Cortex of kidney (tissue), 1 donor: ENCODE measurements around the gene GRK6.

ENCODE experiments used
- DNase-seq: peaks from one replicate; lab custom pipeline; 2025; lab: John Stamatoyannopoulos, UW

The GRK6 gene

DNA sequence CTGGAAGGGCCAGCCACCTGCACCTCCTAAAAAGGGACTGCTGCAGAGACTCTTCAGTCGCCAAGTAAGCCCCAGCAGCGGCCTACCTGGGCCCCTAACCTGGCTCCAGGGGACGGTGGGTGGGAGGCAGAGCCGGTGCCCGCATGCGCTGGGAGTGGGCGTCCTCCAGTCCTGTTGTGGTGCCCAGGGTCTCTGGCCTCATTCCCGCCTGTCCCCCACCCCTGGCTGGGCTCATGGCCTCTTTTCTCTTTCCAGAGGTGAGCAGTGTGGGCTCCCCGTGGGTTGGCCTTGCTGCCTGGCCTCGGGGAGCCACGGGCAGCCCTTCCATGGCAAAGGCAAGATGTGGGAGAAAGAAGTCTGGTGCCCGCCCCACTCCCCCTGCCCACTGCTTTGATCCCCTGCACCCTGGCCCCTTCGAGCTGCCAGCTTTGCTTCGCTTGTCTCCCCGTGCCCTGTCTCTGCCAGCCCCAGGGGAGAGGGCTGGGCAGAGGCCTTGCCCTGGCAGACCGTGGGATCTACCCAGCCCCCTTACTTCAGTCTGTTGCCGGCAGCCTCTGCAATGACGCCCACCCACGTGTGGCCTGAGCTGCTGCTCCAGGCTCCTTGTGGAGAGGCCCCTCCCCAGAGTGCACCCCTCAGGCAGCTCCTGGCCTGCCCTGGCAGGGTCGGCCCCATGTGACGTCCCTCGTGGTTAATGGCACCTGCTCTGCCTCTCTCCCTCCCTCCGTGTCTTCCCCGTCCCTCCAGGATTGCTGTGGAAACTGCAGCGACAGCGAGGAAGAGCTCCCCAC is 14.7 kb downstream of the GRK6 start:
- DNase-seq = no peak

- no peak for DNase-seq
Measured at GRCh38 chr5:177442066-177442826, 15.8 kb downstream of the GRK6 start.

GRCh38 chr5:177443144-177443983 is 16.9 kb downstream of the GRK6 start:
- no peak for DNase-seq

- no peak for DNase-seq
Measured at GRCh38 chr5:177444106-177445051, 17.9 kb downstream of the GRK6 start.

DNA sequence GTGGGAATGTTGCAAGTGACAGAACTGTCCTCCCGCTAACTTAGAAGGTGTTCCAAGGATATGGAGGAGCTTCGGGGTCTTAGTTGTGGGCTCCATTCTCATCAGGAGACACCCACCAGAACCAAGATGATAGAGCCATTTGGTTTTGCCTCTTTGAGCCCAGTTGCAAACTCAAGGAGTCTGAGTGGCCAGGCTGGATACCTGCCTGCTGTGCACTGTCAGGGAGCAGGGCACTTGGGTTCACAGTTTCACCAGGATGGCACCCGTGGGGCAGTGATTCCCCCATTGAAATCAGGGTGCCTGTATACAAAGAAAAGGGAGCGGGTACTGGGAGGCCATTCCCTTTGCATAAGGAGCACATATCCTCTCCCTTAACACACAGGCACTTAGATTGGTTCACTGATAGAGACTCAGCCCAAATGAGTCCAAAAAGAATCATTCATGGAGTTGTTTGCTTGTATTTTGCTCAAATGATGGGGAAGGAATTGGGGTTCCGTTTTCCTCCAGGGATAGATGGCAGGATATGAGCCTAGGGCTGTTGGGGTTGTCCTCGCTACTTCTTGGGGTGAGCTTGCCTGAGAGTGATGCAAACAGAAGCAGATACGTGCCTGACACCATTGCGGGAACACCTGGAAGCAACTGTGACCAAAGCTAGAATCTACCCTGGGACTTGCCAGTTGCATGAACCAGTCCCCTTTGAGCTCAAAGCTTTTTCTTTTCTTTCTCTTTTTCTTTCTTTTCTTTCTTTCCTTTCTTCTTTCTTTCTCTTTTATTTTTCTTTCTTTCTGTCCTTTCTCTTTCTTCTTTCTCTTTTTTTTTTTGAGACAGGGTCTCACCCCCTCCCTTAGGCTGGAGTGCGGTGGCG is 18.8 kb downstream of the GRK6 start:
- DNase-seq = no peak

GRCh38 chr5:177445917-177446199 is 19.4 kb downstream of the GRK6 start:
- DNase-seq = no peak

DNA sequence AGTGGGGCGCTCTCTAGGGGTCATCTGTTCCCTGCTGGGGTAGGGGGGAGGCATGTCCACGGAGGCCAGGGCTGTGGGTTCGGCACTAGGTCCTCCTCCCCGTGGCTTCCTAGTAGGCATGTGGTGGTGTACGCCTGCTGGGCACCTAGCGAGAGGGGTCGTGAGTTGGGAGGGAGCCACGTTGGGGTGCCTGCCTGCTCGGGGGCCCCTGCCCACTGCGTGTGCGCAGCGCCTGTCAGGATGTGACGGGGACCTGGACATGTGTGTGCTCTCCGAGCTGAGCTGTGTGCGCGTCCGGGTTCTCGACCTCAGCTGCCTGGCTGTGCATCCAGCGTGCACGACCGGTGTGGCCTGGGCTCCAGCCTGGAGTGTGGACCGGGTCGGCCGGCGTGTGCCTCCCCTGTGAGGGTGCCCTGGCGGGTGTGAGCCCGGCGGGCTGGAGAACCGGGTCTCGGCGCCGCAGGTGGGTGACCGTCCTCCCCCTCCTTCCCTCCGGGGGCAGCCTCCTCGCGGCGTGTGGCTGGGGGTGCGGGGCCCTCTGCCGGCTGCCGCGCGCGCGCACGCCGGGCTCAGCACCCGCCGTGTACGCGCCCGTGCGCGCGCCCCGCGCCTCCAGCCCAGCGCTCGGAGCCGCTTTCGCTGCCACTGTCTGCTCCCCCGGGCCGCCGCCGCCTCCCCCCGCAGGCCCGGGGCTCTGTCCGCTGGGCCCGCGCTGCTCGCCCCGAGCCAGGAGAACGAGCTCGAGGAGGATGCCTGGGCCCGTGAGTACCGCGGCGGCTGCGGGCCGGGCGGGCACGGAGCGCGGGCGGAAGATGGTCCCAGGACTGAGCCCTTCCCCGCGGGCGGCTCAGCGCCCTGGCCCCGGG is 20.0 kb downstream of the GRK6 start, which contains the start of gene PRR7:
Gene PRR7, plus strand, starts transcription at position 615 of the 866 bp plus-strand sequence. CDS start 8,254 bp downstream, outside the sequence.
- no peak for DNase-seq

- no peak for DNase-seq
Measured at GRCh38 chr5:177447066-177447610, 20.7 kb downstream of the GRK6 start.

DNA sequence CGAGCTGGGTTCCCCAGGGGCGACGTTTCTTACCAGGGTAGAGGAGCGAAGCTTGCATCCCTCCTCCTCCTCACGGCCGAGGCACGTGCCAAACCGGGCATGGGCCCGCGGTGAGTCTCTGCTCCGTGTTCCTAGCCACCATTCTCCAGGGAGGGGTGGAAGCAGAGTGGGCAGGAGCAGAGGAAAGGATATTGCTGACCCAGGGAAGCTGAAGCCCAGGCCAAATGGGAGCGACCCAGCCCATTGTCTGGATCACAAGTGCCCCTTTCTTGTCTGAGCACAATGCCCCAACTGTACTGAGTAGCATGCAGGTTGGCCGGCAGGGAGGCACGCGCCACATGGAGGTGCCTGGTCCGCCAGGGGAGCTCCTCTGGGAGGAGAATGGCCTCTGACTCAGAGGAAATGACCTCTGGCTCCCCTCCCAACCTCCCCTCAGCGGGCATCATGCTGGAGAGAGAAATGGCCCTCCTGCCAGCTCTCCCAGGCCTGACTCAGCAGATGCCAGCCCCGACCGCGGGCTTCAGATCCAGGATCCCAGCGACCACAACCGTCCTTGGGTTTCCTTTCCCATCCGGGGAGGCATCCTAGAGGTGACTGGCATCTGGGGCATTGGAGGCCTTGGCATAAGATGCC is 21.3 kb downstream of the GRK6 start:
- DNase-seq = no peak

DNA sequence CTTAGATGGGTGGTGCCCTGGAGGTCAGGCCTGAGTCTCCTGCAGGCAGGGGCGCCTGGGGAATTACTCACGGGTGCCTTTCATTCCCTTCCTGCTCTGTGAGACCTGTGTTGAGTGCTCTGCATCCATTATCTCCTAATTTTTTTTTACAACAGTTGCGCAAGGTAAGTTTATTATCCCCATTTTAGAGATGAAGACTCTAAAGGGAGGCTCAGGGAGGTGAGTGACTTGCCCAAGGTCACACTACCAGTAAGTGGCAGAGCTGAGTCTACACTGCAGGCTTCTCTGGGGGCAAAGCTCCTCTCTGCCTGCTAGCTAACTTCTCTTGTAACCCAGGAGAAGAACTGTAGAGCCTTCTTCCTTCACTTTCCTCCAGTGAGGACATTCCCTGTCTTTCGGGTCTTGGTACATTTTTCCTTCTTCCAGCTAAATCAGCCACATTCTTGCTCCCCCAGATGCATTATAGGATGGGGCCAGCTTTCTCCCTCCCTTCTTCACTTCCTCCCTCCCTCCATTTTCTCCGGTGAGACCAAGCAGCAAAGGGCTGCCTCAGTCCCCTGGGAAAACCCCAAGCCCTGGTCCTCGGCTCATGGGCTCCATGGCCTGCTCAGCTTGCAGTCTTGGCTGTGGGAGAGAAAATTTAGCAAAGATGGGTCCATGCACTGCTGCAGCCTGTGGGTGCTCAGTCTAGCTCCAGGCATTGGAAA is 21.9 kb downstream of the GRK6 start:
- no peak for DNase-seq

- no peak for DNase-seq
Measured at GRCh38 chr5:177449140-177450061, 22.9 kb downstream of the GRK6 start.

GRCh38 chr5:177450667-177451424 is 24.4 kb downstream of the GRK6 start:
- no peak for DNase-seq

DNA sequence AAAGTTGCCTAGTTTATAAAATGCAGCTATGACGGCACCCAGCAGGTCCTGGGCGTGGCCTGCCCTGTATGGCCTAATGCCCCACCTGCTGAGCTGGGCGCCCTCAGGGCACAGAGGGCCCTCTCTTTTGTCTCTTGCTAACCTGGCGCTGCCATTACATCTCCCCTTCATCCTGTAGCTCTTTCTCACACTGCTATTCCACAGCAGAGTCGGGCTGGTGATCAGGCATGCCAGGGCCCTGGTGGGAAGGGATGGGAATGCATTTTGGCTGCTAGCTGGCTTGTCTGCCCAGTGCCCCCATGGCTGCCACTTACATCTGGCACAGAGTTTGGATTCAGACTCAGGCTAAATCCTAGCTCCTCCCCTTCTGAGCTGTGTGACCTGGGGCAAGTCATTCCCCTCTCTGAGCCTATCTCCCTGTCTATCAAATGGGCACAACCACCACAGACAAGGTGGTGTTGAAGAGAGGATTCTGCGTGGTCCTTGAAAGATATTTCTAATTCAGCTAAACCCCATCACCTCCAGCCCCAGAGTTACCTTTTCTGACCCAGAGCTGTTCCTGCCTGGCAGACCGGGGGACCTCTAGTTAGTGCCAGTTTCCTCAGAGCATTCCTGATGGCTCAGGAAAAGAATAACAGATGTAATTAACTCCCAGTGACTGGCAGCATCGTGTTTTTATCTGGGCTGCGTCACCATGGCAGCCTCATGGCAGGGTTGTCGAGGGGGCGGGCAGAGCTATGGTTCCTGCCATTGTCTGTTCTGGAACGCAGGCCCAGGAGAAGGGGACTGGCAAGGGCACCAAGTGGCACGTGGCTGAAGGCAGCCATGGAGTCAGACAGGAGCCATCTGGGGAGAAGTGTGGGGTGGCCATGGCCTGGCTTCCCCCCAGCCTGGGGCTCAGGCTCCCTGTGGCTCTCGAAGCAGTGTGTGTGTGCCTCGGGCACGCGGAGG is 26.5 kb downstream of the GRK6 start:
- DNase-seq = no peak

DNA sequence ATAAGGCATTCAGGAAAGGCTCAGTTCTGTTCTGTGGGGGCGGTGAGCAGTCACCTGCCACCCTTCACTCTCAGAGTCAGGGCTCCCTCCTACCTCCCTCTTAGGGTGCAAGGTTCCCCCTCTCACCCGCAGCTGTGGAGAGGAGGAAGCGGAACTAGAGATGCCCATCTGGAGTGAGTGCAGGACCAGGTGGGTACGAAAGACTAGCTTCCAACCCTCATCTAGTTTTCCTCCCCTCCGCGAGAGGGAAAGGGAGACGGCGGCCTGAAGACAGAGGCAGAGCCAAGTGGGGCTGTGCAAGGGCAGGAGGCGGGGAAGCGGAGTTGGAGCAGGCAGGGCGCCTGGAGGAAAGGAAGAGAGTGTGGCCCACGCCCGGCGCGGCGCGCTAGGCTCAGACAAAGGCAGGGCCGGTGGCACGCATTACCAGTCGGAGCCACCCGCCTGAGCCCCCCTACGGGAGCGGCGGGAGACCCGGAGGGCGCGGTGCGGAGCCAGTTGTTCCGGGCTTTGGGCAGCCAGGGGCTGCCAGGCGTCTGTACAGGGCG is 27.4 kb downstream of the GRK6 start:
- DNase-seq = no peak
